HCT116 (cell line): ENCODE measurements around the gene CTCF. TPM values are rescaled to one million over a fixed set of nuclear protein-coding genes. Genes with fewer than 3 reads are reported as not detected.

Source experiments
- ATAC-seq: fragments of 200-7000 bp; cut with Tn5 transposase; 2 replicates; pipeline ENCODE4 v1.9.1; 2020; ENCODE audit warnings: mild to moderate bottlenecking, moderate library complexity
- BruUV-seq: library from RNA; stranded (reverse); fragments of 400-500 nt; replicated peaks from 2 replicates; lab custom pipeline; 2021; lab: Mats Ljungman, UMichigan
- CTCF ChIA-PET: fragments of 300-600 bp; sonication (Branson Sonifier 250); formaldehyde crosslinking; loops from one replicate; lab custom pipeline; 2021; ENCODE audit warnings: antibody characterized with exemption; lab: Charles Lee
- POLR2A ChIA-PET: fragments of 300-600, 350-600 bp; sonication (Branson Sonifier 250); formaldehyde crosslinking; loops from one replicate; lab custom pipeline; 2021; ENCODE audit warnings: antibody characterized with exemption; lab: Charles Lee
- RAD21 ChIA-PET, 2 experiments: fragments of 300-600 bp; sonication (Branson Sonifier 250); formaldehyde crosslinking; loops; one replicate each; lab custom pipeline; 2023; ENCODE audit warnings: low total read pairs in 2 of 2; ENCODE audit not compliant: uncharacterized antibody in 2 of 2, unreplicated experiment in 2 of 2, low non-redundant PET in 1 of 2; lab: Charles Lee
- DNase-seq: peaks from one replicate; pipeline ENCODE4 v3.0.0-alpha.2; 2010; ENCODE audit warnings: low read depth, low spot score
- H2AFZ ChIP-seq: fragments of 200-600 bp; shearing (Covaris generic), sonication (generic); 2 replicates; pipeline ENCODE4 v1.6.1; 2017; ENCODE audit warnings: low read depth, mixed run types, mixed read lengths, antibody characterized with exemption, low read length; ENCODE audit not compliant: poor library complexity, severe bottlenecking
- H3K27ac ChIP-seq: 2 replicates; pipeline ENCODE4 v1.5.1; 2012; ENCODE audit warnings: low read depth, low read length
- H3K27me3 ChIP-seq: fragments of 200-600 bp; sonication (generic); 2 replicates; pipeline ENCODE4 v1.6.1; 2016; ENCODE audit warnings: mixed run types, low read length, mixed read lengths; ENCODE audit not compliant: insufficient read depth
- H3K36me3 ChIP-seq, 2 experiments: fragments of 200-500 bp in 1 of 2; fragments of 200-600 bp in 1 of 2; sonication (Bioruptor generic) in 1 of 2; sonication (generic) in 1 of 2; 2 replicates each; pipeline versions ENCODE4 v1.5.1 to v1.6.1; 2014 to 2016; ENCODE audit warnings: low read length in 2 of 2, inconsistent platforms in 1 of 2, mixed read lengths in 1 of 2, mixed run types in 1 of 2; ENCODE audit not compliant: insufficient read depth in 2 of 2, control insufficient read depth in 1 of 2
- H3K4me1 ChIP-seq, 2 experiments: fragments of 200-600 bp in 1 of 2; sonication (generic) in 1 of 2; 2 replicates each; pipeline versions ENCODE4 v1.5.1 to v1.6.1; 2012 to 2017; ENCODE audit warnings: low read length in 2 of 2, inconsistent platforms in 1 of 2, mild to moderate bottlenecking in 1 of 2, mixed read lengths in 1 of 2, mixed run types in 1 of 2, moderate library complexity in 1 of 2; ENCODE audit not compliant: insufficient read depth in 2 of 2, control insufficient read depth in 1 of 2
- H3K4me2 ChIP-seq: fragments of 200-600 bp; sonication (generic); 2 replicates; pipeline ENCODE4 v1.6.1; 2017; ENCODE audit warnings: mixed run types, low read length, mixed read lengths
- H3K4me3 ChIP-seq, 2 experiments: fragments of 200-600 bp in 1 of 2; sonication (generic) in 1 of 2; replicated peaks in 1 of 2; 2 replicates each; pipeline ENCODE4 v1.5.1; 2011 to 2016; ENCODE audit warnings: low read length in 2 of 2, control low read depth in 1 of 2, low read depth in 1 of 2, mild to moderate bottlenecking in 1 of 2, mixed read lengths in 1 of 2, mixed run types in 1 of 2
- H3K79me2 ChIP-seq: fragments of 200-600 bp; sonication (generic); 2 replicates; pipeline ENCODE4 v1.6.1; 2017; ENCODE audit warnings: mild to moderate bottlenecking, mixed run types, low read length, moderate library complexity, mixed read lengths; ENCODE audit not compliant: insufficient read depth
- H3K9ac ChIP-seq: fragments of 200-600 bp; sonication (generic); 2 replicates; pipeline ENCODE4 v1.6.1; 2016; ENCODE audit warnings: low read length, mixed read lengths
- H3K9me2 ChIP-seq: fragments of 200-600 bp; sonication (generic), shearing (Covaris generic); 2 replicates; pipeline ENCODE4 v1.6.1; 2017; ENCODE audit warnings: mixed run types, mild to moderate bottlenecking, moderate library complexity; ENCODE audit not compliant: insufficient read depth
- H3K9me3 ChIP-seq, 2 experiments: fragments of 200-500 bp in 1 of 2; fragments of 200-600 bp in 1 of 2; sonication (Bioruptor generic) in 1 of 2; sonication (generic) in 1 of 2; 2 replicates each; pipeline ENCODE4 v1.6.1; 2014 to 2017; ENCODE audit warnings: low read length in 2 of 2, mixed read lengths in 2 of 2, inconsistent platforms in 1 of 2, low read depth in 1 of 2, mild to moderate bottlenecking in 1 of 2, mixed run types in 1 of 2, moderate library complexity in 1 of 2; ENCODE audit not compliant: control insufficient read depth in 1 of 2, insufficient read depth in 1 of 2
- H4K20me1 ChIP-seq: fragments of 200-600 bp; sonication (generic), shearing (Covaris generic); 2 replicates; pipeline ENCODE4 v1.6.1; 2017; ENCODE audit warnings: mixed run types, mild to moderate bottlenecking, moderate library complexity; ENCODE audit not compliant: insufficient read depth
- CBX3 ChIP-seq: IDR thresholded peaks from 2 replicates; pipeline ENCODE4 v1.6.1; 2012; ENCODE audit warnings: low read depth
- ELF1 ChIP-seq: IDR thresholded peaks from 2 replicates; pipeline ENCODE4 v1.6.1; 2012; ENCODE audit warnings: low read depth, borderline replicate concordance
- EZH2 ChIP-seq: fragments of 200-600 bp; sonication (generic); IDR thresholded peaks from 2 replicates; pipeline ENCODE4 v1.6.1; 2017; ENCODE audit warnings: antibody characterized with exemption, mixed run types
- JUND ChIP-seq: IDR thresholded peaks from 2 replicates; pipeline ENCODE4 v1.6.1; 2012
- POLR2A ChIP-seq: IDR thresholded peaks from 2 replicates; pipeline ENCODE4 v1.7.0; 2011; ENCODE audit warnings: borderline replicate concordance; ENCODE audit not compliant: insufficient read depth, insufficient read length; ENCODE audit errors: extremely low read depth
- REST ChIP-seq: IDR thresholded peaks from 2 replicates; pipeline ENCODE4 v1.6.1; 2012; ENCODE audit warnings: low read depth
- SP1 ChIP-seq: IDR thresholded peaks from 2 replicates; pipeline ENCODE4 v1.6.1; 2012; ENCODE audit warnings: low read depth
- YY1 ChIP-seq: IDR thresholded peaks from 2 replicates; pipeline ENCODE4 v1.6.1; 2011; ENCODE audit warnings: low read length, low read depth, moderate library complexity, mild to moderate bottlenecking; ENCODE audit not compliant: insufficient replicate concordance; ENCODE audit errors: extremely low read depth
- ZNF274 ChIP-seq: fragments of 200-500 bp; sonication (Bioruptor generic); IDR thresholded peaks from 2 replicates; pipeline ENCODE4 v1.6.1; 2014; ENCODE audit warnings: mild to moderate bottlenecking, low read depth, low read length, inconsistent platforms
- intact Hi-C: fragments of 100-400 bp; cut with micrococcal nuclease; formaldehyde crosslinking; loops from 2 replicates; pipeline ENCODE4 v1.10.0; 2022
- total RNA-seq: library from RNA; stranded (reverse); gene quantifications from one replicate; pipeline ENCODE4 v1.2.1, GENCODE V29; 2021; ENCODE audit not compliant: unreplicated experiment

CTCF gene
- total RNA-seq, 1 experiment from 2014 or later = 48.3 TPM

GRCh38 chr16:67663877-67664222, 101.5 kb downstream of the CTCF start (continued):
- TF ChIP-seq EZH2 (no peak), CBX3 (no peak), SP1 (no peak), POLR2A (no peak), ELF1 (no peak), JUND (no peak)

- no peaks in the 10 kb centered on the region for H3K36me3 ChIP-seq
- ChIA-PET RAD21 (no interaction called here), POLR2A (no interaction called here)
- H4K20me1 ChIP-seq = no peaks in the 10 kb centered on the region
- H3K4me1 ChIP-seq = peaks cover 9 to 50% of the 10 kb centered on the region in 2 experiments; a peak in 3 of 4 replicates
- no peak overlapping the region for H2AFZ ChIP-seq
- no peaks in the 10 kb centered on the region for H3K9me3 ChIP-seq
- peaks cover 11% of the 10 kb centered on the region; the same call in 1 of the 2 replicates for H3K79me2 ChIP-seq
- no peak for ATAC-seq
- BruUV-seq = no TSS peak
- no peak overlapping the region for H3K4me3 ChIP-seq
- H3K9me2 ChIP-seq = no peaks in the 10 kb centered on the region
- TF ChIP-seq ZNF274 (no peak), REST (no peak), YY1 (no peak)
- TF ChIP-seq, all 23 proteins: peak for 0
- DNase-seq = no peak
- intact Hi-C loops = loop anchor here (10.0 kb wide), 1 partner anchor 709 kb away; no protein-coding TSS in a partner anchor
- no peak overlapping the region for H3K27ac ChIP-seq
- H3K9ac ChIP-seq = no peak overlapping the region
- CTCF ChIA-PET = interaction anchor here (1.2 to 2.0 kb wide), 3 partner anchors 8 to 143 kb away, joined by 5 to 13 read pairs (median 5); no protein-coding TSS in a partner anchor
- H3K27me3 ChIP-seq = no peaks in the 10 kb centered on the region
- H3K4me2 ChIP-seq = no peak overlapping the region
Observed at GRCh38 chr16:67664258-67664657, 101.9 kb downstream of the CTCF start.
